GM12878 (cell line): ENCODE data around the gene CCDC78. TPM values are rescaled to one million over a fixed set of nuclear protein-coding genes. Genes with fewer than 3 reads are reported as not detected.

ENCODE experiments used
- ATAC-seq: fragments of 200-7000 bp; cut with Tn5 transposase; 3 replicates; pipeline ENCODE4 v1.9.1; 2020; ENCODE audit warnings: mild to moderate bottlenecking, moderate library complexity
- BruUV-seq: library from RNA; stranded (reverse); fragments of 400-500 nt; replicated peaks from 2 replicates; lab custom pipeline; 2021; lab: Mats Ljungman, UMichigan
- CTCF ChIA-PET: fragments of 300-600 bp; sonication (Branson Sonifier 250); formaldehyde crosslinking; extraction: SDS; loops from one replicate; lab custom pipeline; 2021; ENCODE audit warnings: inconsistent platforms; lab: Yijun Ruan, JAX
- POLR2A ChIA-PET: fragments of 350-600 bp; formaldehyde crosslinking; extraction: SDS; loops from one replicate; lab custom pipeline; 2021; ENCODE audit warnings: inconsistent platforms; lab: Charles Lee
- RAD21 ChIA-PET: fragments of 300-600 bp; sonication (Branson Sonifier 250); formaldehyde crosslinking; loops from one replicate; lab custom pipeline; 2023; ENCODE audit warnings: antibody characterized with exemption; ENCODE audit not compliant: unreplicated experiment; lab: Charles Lee
- SMC1A ChIA-PET: fragments of 300-600 bp; sonication (Branson Sonifier 250); formaldehyde crosslinking; loops from one replicate; lab custom pipeline; 2023; ENCODE audit not compliant: unreplicated experiment, uncharacterized antibody; lab: Charles Lee
- DNase-seq: peaks from one replicate; pipeline ENCODE4 v3.0.0-alpha.2; 2011; ENCODE audit warnings: low read depth, low spot score
- FAIRE-seq: peaks from 3 replicates; lab custom pipeline; 2011; peaks lifted over from hg19 to GRCh38; lab: Jason Lieb, UNC
- H2AFZ ChIP-seq: 2 replicates; pipeline ENCODE4 v1.6.0; 2011; ENCODE audit warnings: low read depth, low read length, control low read depth; ENCODE audit not compliant: control insufficient read depth
- H3K27ac ChIP-seq: 2 replicates; pipeline ENCODE4 v1.5.1; 2011; ENCODE audit warnings: control low read depth; ENCODE audit not compliant: control insufficient read depth, insufficient read depth
- H3K27me3 ChIP-seq, 2 experiments: replicated peaks in 1 of 2; 2 replicates each; pipeline versions ENCODE4 v1.6.0 to v1.6.1; 2011; ENCODE audit warnings: low read length in 1 of 2; ENCODE audit not compliant: control insufficient read depth in 2 of 2, insufficient read depth in 2 of 2
- H3K36me3 ChIP-seq, 2 experiments: 2 replicates each; pipeline ENCODE4 v1.5.1; 2011; ENCODE audit warnings: low read length in 1 of 2; ENCODE audit not compliant: control insufficient read depth in 2 of 2, insufficient read depth in 2 of 2
- H3K4me1 ChIP-seq: 2 replicates; pipeline ENCODE4 v1.6.1; 2011; ENCODE audit warnings: mild to moderate bottlenecking, low read length, moderate library complexity, mixed read lengths; ENCODE audit not compliant: control insufficient read depth, insufficient read depth
- H3K4me2 ChIP-seq: 2 replicates; pipeline ENCODE4 v1.6.0; 2011; ENCODE audit warnings: control low read depth; ENCODE audit not compliant: control insufficient read depth, insufficient read depth
- H3K4me3 ChIP-seq: fragments of 200-600 bp; sonication (generic); 2 replicates; pipeline ENCODE4 v1.5.1; 2016
- H3K79me2 ChIP-seq: 2 replicates; pipeline ENCODE4 v1.6.0; 2011; ENCODE audit warnings: low read length; ENCODE audit not compliant: control insufficient read depth, insufficient read depth
- H3K9ac ChIP-seq: 2 replicates; pipeline ENCODE4 v1.8.0; 2011; ENCODE audit warnings: low read length, control low read depth, mixed read lengths; ENCODE audit not compliant: control insufficient read depth, insufficient read depth
- H3K9me3 ChIP-seq: replicated peaks from 3 replicates; pipeline ENCODE4 v1.5.1; 2011; ENCODE audit warnings: mild to moderate bottlenecking, low read length; ENCODE audit not compliant: control insufficient read depth, insufficient read depth
- H4K20me1 ChIP-seq: 2 replicates; pipeline ENCODE4 v1.6.0; 2011; ENCODE audit not compliant: control insufficient read depth, insufficient read depth
- CTCF ChIP-seq, 3 experiments: IDR thresholded peaks in 2 of 3; conservative IDR thresholded peaks in 1 of 3; 2 replicates each; pipeline ENCODE4 v1.5.1; 2011; ENCODE audit warnings: low read depth in 3 of 3, low read length in 3 of 3, mild to moderate bottlenecking in 3 of 3, control low read depth in 2 of 3, moderate library complexity in 2 of 3, inconsistent platforms in 1 of 3, mixed read lengths in 1 of 3; ENCODE audit not compliant: control insufficient read depth in 2 of 3, insufficient read depth in 1 of 3; ENCODE audit errors: extremely low read depth in 1 of 3
- MXI1 ChIP-seq: fragments of 150-350 bp; IDR thresholded peaks from 2 replicates; pipeline ENCODE4 v1.6.1; 2011; ENCODE audit warnings: low read depth, mild to moderate bottlenecking, inconsistent platforms, low read length, improper control_type of control experiment
- NFXL1 ChIP-seq: fragments of 450-650 bp; IDR thresholded peaks from 2 replicates; pipeline ENCODE4 v1.6.1; 2017; ENCODE audit warnings: antibody characterized with exemption, mild to moderate bottlenecking, borderline replicate concordance
- POU2F2 ChIP-seq: IDR thresholded peaks from 3 replicates; pipeline ENCODE4 v1.6.1; 2011; ENCODE audit warnings: low read depth, mild to moderate bottlenecking, low read length, borderline replicate concordance
- SMC3 ChIP-seq: IDR thresholded peaks from 2 replicates; pipeline ENCODE4 v1.6.1; 2011; ENCODE audit warnings: low read length, improper control_type of control experiment, borderline replicate concordance
- TARDBP ChIP-seq: IDR thresholded peaks from 2 replicates; pipeline ENCODE4 v1.6.1; 2016; ENCODE audit warnings: borderline replicate concordance
- WGBS: methylation state at CpG from one replicate; pipeline ENCODE4 v1.1.6; 2016; ENCODE audit warnings: low lambda C conversion rate; ENCODE audit not compliant: insufficient replicate concordance, insufficient coverage; ENCODE audit errors: missing lambda C conversion rate; 5-methylcytosine and 5-hydroxymethylcytosine counted together
- in situ Hi-C: fragments of 300-500 bp; cut with MboI; formaldehyde crosslinking; loops from 9 replicates; pipeline ENCODE4 v1.14.3; 2018; ENCODE audit warnings: mixed read lengths
- intact Hi-C: fragments of 100-400 bp; cut with micrococcal nuclease; formaldehyde crosslinking; loops from one replicate; pipeline ENCODE4 v1.14.2; 2022; ENCODE audit not compliant: unreplicated experiment
- polyA plus RNA-seq, 11 experiments: library from polyadenylated mRNA; depleted of rRNA in 4 of 11; unstranded in 6 of 11; stranded (reverse) in 5 of 11; fragments of >200 nt; fragmentation: Nextera tagmentation in 4 of 11; fragmentation: Illumina TruSeq in 1 of 11; extraction: Ambion mirVana in 4 of 11; extraction: Trizol in 1 of 11; gene quantifications; 1 replicate in 1 of 11; 2 replicates in 10 of 11; pipeline versions ENCODE4 v1.2.1 to v1.2.3, GENCODE V29; 2011 to 2016; ENCODE audit warnings: inconsistent platforms in 2 of 11, missing spikeins in 2 of 11, low read depth in 1 of 11
- total RNA-seq, 4 experiments: library from RNA; depleted of rRNA in 3 of 4; stranded (reverse); fragments of >200 nt in 3 of 4; fragmentation: Illumina TruSeq in 1 of 4; extraction: Trizol in 1 of 4; gene quantifications; 2 replicates each; pipeline versions ENCODE4 v1.2.1 to v1.2.3, GENCODE V29; 2013 to 2021

The CCDC78 gene
- total and polyA plus RNA-seq, 10 of the 15 experiments (the other 5 are each of a cell fraction or from before 2014, with no cell fraction given): 0.10 to 26.2 (median 5.4) TPM

DNA sequence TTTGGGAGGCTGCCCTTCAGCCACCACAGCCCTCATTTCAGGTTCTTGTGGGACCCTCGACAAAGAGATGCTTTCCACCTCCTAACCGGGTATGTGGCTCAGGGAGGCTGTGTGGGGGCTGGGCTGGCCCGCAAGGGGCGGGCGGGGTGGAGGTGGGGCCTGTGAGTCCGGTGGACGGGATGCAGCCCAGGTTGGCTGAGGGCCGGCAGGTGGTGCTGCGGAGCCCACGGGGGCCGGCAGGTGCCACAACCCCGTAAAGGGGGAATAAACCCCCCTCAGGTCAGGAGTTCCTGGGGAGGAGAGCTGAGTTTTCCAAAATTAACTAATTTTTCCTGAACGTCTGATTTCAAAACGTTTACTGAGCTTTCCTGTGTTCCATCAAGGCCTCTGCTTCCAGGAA lies 19.5 kb upstream of the CCDC78 start:
- intact Hi-C loops (no loop called here), in situ Hi-C loops (no loop called here)
- TF ChIP-seq POU2F2 (no peak), SMC3 (peak; percentile 13; the same call in 1 of the 2 replicates), CTCF (IDR thresholded peaks at IDR 0.05 in 2 of 3, conservative IDR thresholded peaks at IDR 0.05 in 1 of 3; ENCODE audit: control insufficient read depth in 2 of 3, extremely low read depth in 1 of 3, insufficient read depth in 1 of 3, low read depth in 3 of 3, low read length in 3 of 3) (peak; percentile 24 to 57 (median 34); a peak in 5 of 6 replicates), MXI1 (no peak), TARDBP (no peak), NFXL1 (no peak)
- no peaks in the 10 kb centered on the region for H3K79me2 ChIP-seq
- no peaks in the 10 kb centered on the region; the same call in 1 of the 2 replicates for H3K4me1 ChIP-seq
- H3K9me3 ChIP-seq: no peaks in the 10 kb centered on the region
- FAIRE-seq (no peak), ATAC-seq (peak; percentile 66), DNase-seq (no peak)
- RAD21 ChIA-PET: no interaction called here
- POLR2A ChIA-PET: interaction anchor here (0.8 kb wide), 1 partner anchor 14 kb away, joined by 3 read pairs; no protein-coding TSS in a partner anchor
- no peak overlapping the region for H2AFZ ChIP-seq
- H3K27ac ChIP-seq: no peak overlapping the region
- no peaks in the 10 kb centered on the region for H4K20me1 ChIP-seq
- H3K36me3 ChIP-seq: no peaks in the 10 kb centered on the region
- no peaks in the 10 kb centered on the region for H3K27me3 ChIP-seq
- SMC1A ChIA-PET: no interaction called here
- WGBS: 0% methylated on average over 14 of the region's 14 CpGs
- CTCF ChIA-PET: interaction anchor here (0.6 to 2.4 kb wide), 3 partner anchors 33 to 43 kb away, joined by 3 to 5 read pairs (median 4); partner anchors contain the start of genes CHTF18 and RPUSD1
- no peak overlapping the region for H3K4me3 ChIP-seq
- no peak overlapping the region for H3K9ac ChIP-seq
- no peak overlapping the region for H3K4me2 ChIP-seq
- BruUV-seq: no TSS peak
